SJSA1 (cell line): Measurements from ENCODE around the gene FYN. TPM values are rescaled to one million over a fixed set of nuclear protein-coding genes. Genes with fewer than 3 reads are reported as not detected.

ENCODE experiments used
- DNase-seq, 2 experiments: peaks; one replicate each; pipeline ENCODE4 v3.0.0-alpha.2; 2015 to 2020; ENCODE audit warnings: low spot score in 2 of 2, low read depth in 1 of 2
- H3K27ac ChIP-seq: fragments of 250-450 bp; sonication (Bioruptor Pico); 2 replicates; pipeline ENCODE4 v1.5.1; 2020; ENCODE audit warnings: mild to moderate bottlenecking, moderate library complexity
- H3K27me3 ChIP-seq: fragments of 250-450 bp; sonication (Bioruptor Pico); replicated peaks from 2 replicates; pipeline ENCODE4 v1.5.1; 2020; ENCODE audit warnings: mild to moderate bottlenecking, moderate library complexity
- H3K36me3 ChIP-seq: fragments of 250-450 bp; sonication (Bioruptor Pico); 2 replicates; pipeline ENCODE4 v1.5.1; 2020; ENCODE audit warnings: mild to moderate bottlenecking
- H3K4me1 ChIP-seq: fragments of 250-450 bp; sonication (Bioruptor Pico); replicated peaks from 2 replicates; pipeline ENCODE4 v1.6.1; 2021; ENCODE audit warnings: mild to moderate bottlenecking
- H3K4me3 ChIP-seq: fragments of 250-450 bp; sonication (Bioruptor Pico); 2 replicates; pipeline ENCODE4 v1.5.1; 2020; ENCODE audit warnings: mild to moderate bottlenecking
- H3K9me3 ChIP-seq: fragments of 250-450 bp; sonication (Bioruptor Pico); replicated peaks from 2 replicates; pipeline ENCODE4 v1.5.1; 2020; ENCODE audit warnings: mild to moderate bottlenecking
- total RNA-seq: library from RNA; depleted of rRNA; stranded (reverse); fragments of >200 nt; shearing (Covaris generic); gene quantifications from 2 replicates; pipeline ENCODE4 v1.2.3, GENCODE V29; 2014

Gene FYN
- total RNA-seq, 1 experiment from 2014 or later, result 53.4 TPM

GRCh38 chr6:111854683-111855082 lies 18.6 kb downstream of the FYN start:
- peaks cover 11% of the 10 kb centered on the region for H3K4me1 ChIP-seq
- DNase-seq, result no peak
- no peaks in the 10 kb centered on the region for H3K27me3 ChIP-seq
- H3K27ac ChIP-seq, result no peak overlapping the region
- H3K4me3 ChIP-seq, result no peak overlapping the region
- no peaks in the 10 kb centered on the region for H3K36me3 ChIP-seq
- no peaks in the 10 kb centered on the region for H3K9me3 ChIP-seq

- no peaks in the 10 kb centered on the region for H3K36me3 ChIP-seq
- H3K9me3 ChIP-seq, result no peaks in the 10 kb centered on the region
- no peak for DNase-seq
- no peak overlapping the region for H3K27ac ChIP-seq
- H3K4me1 ChIP-seq, result peaks cover 18% of the 10 kb centered on the region
- no peak overlapping the region for H3K4me3 ChIP-seq
- no peaks in the 10 kb centered on the region for H3K27me3 ChIP-seq
Observed at GRCh38 chr6:111852725-111853124, 20.5 kb downstream of the FYN start.

- Histone ChIP-seq H3K9me3 (no peaks in the 10 kb centered on the region), H3K4me3 (no peak overlapping the region), H3K27me3 (no peaks in the 10 kb centered on the region), H3K27ac (no peak overlapping the region), H3K36me3 (peaks cover 4% of the 10 kb centered on the region; the same call in 1 of the 2 replicates), H3K4me1 (peaks cover 41% of the 10 kb centered on the region)
- no peak for DNase-seq
Observed at GRCh38 chr6:111850295-111850937, 22.8 kb downstream of the FYN start.

- no peak for DNase-seq
- H3K27ac ChIP-seq, result no peak overlapping the region
- no peak overlapping the region for H3K4me3 ChIP-seq
Observed at GRCh38 chr6:111849298-111849697, 24.0 kb downstream of the FYN start.

GRCh38 chr6:111848262-111848812 lies 24.9 kb downstream of the FYN start:
- Histone ChIP-seq H3K9me3 (no peaks in the 10 kb centered on the region), H3K27ac (no peak overlapping the region), H3K4me3 (no peak overlapping the region), H3K4me1 (peaks cover 62% of the 10 kb centered on the region), H3K27me3 (no peaks in the 10 kb centered on the region), H3K36me3 (peaks cover 4% of the 10 kb centered on the region; the same call in 1 of the 2 replicates)
- no peak for DNase-seq

More at GRCh38 chr6:111849298-111849697, 24.0 kb downstream of the FYN start:
- peaks cover 52% of the 10 kb centered on the region for H3K4me1 ChIP-seq
- H3K9me3 ChIP-seq, result no peaks in the 10 kb centered on the region
- H3K36me3 ChIP-seq, result peaks cover 4% of the 10 kb centered on the region; the same call in 1 of the 2 replicates
- no peaks in the 10 kb centered on the region for H3K27me3 ChIP-seq

- H3K27me3 ChIP-seq, result no peaks in the 10 kb centered on the region
- H3K27ac ChIP-seq, result no peak overlapping the region
- peaks cover 67% of the 10 kb centered on the region for H3K4me1 ChIP-seq
- H3K9me3 ChIP-seq, result no peaks in the 10 kb centered on the region
- H3K4me3 ChIP-seq, result no peak overlapping the region
- no peak for DNase-seq
- H3K36me3 ChIP-seq, result peaks cover 4% of the 10 kb centered on the region; the same call in 1 of the 2 replicates
Observed at GRCh38 chr6:111846492-111847409, 26.5 kb downstream of the FYN start.

GRCh38 chr6:111846066-111846465 lies 27.2 kb downstream of the FYN start:
- Histone ChIP-seq H3K4me1 (peaks cover 74% of the 10 kb centered on the region), H3K9me3 (no peaks in the 10 kb centered on the region), H3K4me3 (no peak overlapping the region), H3K27me3 (no peaks in the 10 kb centered on the region), H3K36me3 (peaks cover 4% of the 10 kb centered on the region; the same call in 1 of the 2 replicates), H3K27ac (no peak overlapping the region)
- DNase-seq, result no peak

- peaks cover 77% of the 10 kb centered on the region for H3K4me1 ChIP-seq
- 0 out of 2 replicates have a peak overlapping the region, but pooled peaks have one; percentile 4 for H3K27ac ChIP-seq
- no peaks in the 10 kb centered on the region for H3K27me3 ChIP-seq
- H3K4me3 ChIP-seq, result no peak overlapping the region
- no peaks in the 10 kb centered on the region for H3K9me3 ChIP-seq
- no peak for DNase-seq
- H3K36me3 ChIP-seq, result peaks cover 4% of the 10 kb centered on the region; the same call in 1 of the 2 replicates
Observed at GRCh38 chr6:111845441-111845871, 27.8 kb downstream of the FYN start.

- Histone ChIP-seq H3K4me3 (no peak overlapping the region), H3K27ac (0 out of 2 replicates have a peak overlapping the region, but pooled peaks have one; percentile 17), H3K9me3 (no peaks in the 10 kb centered on the region), H3K36me3 (peaks cover 4% of the 10 kb centered on the region; the same call in 1 of the 2 replicates), H3K27me3 (no peaks in the 10 kb centered on the region), H3K4me1 (peaks cover 77% of the 10 kb centered on the region)
- no peak for DNase-seq
Observed at GRCh38 chr6:111844921-111845320, 28.3 kb downstream of the FYN start.

- peaks cover 77% of the 10 kb centered on the region for H3K4me1 ChIP-seq
- no peaks in the 10 kb centered on the region for H3K9me3 ChIP-seq
- H3K36me3 ChIP-seq, result peaks cover 4% of the 10 kb centered on the region; the same call in 1 of the 2 replicates
- H3K4me3 ChIP-seq, result no peak overlapping the region
- DNase-seq, result no peak
- H3K27ac ChIP-seq, result 0 out of 2 replicates have a peak overlapping the region, but pooled peaks have one; percentile 17
- H3K27me3 ChIP-seq, result no peaks in the 10 kb centered on the region
Observed at GRCh38 chr6:111844376-111844775, 28.9 kb downstream of the FYN start.

GRCh38 chr6:111843347-111844147 lies 29.7 kb downstream of the FYN start:
- peak overlapping the region; percentile 71 for H3K27ac ChIP-seq
- DNase-seq, result no peak
- H3K36me3 ChIP-seq, result peaks cover 4% of the 10 kb centered on the region; the same call in 1 of the 2 replicates
- H3K9me3 ChIP-seq, result no peaks in the 10 kb centered on the region
- H3K4me3 ChIP-seq, result no peak overlapping the region
- H3K27me3 ChIP-seq, result no peaks in the 10 kb centered on the region
- H3K4me1 ChIP-seq, result peaks cover 82% of the 10 kb centered on the region

GRCh38 chr6:111842891-111843290 lies 30.4 kb downstream of the FYN start:
- peak; percentile 53 to 62 for DNase-seq
- Histone ChIP-seq H3K27me3 (no peaks in the 10 kb centered on the region), H3K27ac (peak overlapping the region; percentile 71), H3K36me3 (peaks cover 4% of the 10 kb centered on the region; the same call in 1 of the 2 replicates), H3K9me3 (no peaks in the 10 kb centered on the region), H3K4me1 (peaks cover 76% of the 10 kb centered on the region), H3K4me3 (no peak overlapping the region)
